NCI-H446 (cell line): ENCODE results near the gene IL1RAPL2.
"Not testable (repeated sequence)": the region's sequence is repeated elsewhere in the genome, so short reads cannot be mapped to it uniquely, and the experiment has no call there.

Source experiments
- DNase-seq, 2 experiments: peaks; one replicate each; lab custom pipeline; 2025; lab: John Stamatoyannopoulos, UW

The IL1RAPL2 gene

GRCh38 chrX:104565791-104566680, at the start of gene IL1RAPL2:
TSS of gene IL1RAPL2 (plus strand) at chrX:104566199.
- DNase-seq = peak in 1 of 2 experiments; percentile 43

- no peak for DNase-seq
Measured at GRCh38 chrX:104522386-104522785, 43.6 kb upstream of the IL1RAPL2 start.

- no peak for DNase-seq
Measured at GRCh38 chrX:104523858-104524257, 42.1 kb upstream of the IL1RAPL2 start.

DNA sequence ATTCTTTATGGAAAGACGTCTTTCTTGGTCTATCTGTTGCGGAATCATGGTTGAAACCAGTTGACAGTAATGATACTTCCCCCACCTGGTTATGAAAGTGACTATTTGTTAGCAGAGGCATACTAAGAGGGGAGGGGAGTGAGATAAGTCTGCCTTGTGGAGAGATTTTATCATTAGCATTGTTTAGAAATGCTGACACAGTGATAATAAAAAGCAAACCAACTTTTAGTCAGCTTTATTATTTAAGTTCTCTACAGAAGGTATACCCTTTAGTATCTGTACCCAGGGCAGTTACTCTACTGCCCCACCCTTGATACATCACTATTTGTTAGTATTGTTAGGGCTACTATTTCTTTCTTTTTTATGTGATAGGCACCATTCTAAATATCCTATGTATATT, 26.9 kb upstream of the IL1RAPL2 start:
- no peak for DNase-seq

DNA sequence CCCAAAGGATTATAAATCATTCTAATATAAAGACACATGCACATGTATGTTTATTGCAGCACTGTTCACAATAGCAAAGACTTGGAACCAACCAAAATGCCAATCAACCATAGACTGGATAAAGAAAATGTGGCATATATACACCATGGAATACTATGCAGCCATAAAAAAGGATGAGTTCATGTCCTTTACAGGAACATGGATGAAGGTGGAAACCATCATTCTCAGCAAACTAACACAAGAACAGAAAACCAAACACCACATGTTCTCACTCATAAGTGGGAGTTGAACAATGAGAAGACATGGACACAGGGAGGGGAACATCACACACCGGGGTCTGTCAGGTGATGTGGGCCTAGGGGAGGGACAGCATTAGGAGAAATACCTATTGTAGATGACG, 23.6 kb upstream of the IL1RAPL2 start:
- not testable (repeated sequence) for DNase-seq

DNA sequence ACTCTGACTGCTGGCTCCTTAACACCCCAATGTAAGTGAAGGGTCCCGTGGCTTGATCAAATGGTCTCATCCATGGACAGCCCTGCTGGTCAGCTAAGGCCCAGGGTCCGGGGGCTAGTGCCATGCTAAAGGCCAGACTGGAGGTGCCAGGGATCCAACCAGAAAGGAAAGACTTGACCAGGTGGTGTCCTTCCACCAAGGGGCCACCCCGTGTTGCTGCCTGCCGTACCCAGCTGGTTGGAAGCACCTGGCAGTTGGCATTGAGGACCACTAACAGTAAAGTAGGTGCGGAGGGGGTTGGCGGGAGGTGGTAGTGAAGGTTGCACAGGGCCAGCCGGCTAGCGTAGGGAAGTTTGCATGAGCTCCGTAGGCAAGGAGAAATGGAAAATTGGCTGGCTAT, 1.7 kb upstream of the IL1RAPL2 start:
- DNase-seq = no peak

GRCh38 chrX:104564921-104565703, 887 bp upstream of the IL1RAPL2 start:
- no peak for DNase-seq

- DNase-seq = peak in 1 of 2 experiments; percentile 34
Measured at GRCh38 chrX:104566681-104567501, 892 bp downstream of the IL1RAPL2 start.

- no peak for DNase-seq
Measured at GRCh38 chrX:104567506-104567905, 1.5 kb downstream of the IL1RAPL2 start.

GRCh38 chrX:104568304-104568915, 2.4 kb downstream of the IL1RAPL2 start:
- DNase-seq = no peak

- no peak for DNase-seq
Measured at GRCh38 chrX:104618106-104618895, 52.3 kb downstream of the IL1RAPL2 start.

DNA sequence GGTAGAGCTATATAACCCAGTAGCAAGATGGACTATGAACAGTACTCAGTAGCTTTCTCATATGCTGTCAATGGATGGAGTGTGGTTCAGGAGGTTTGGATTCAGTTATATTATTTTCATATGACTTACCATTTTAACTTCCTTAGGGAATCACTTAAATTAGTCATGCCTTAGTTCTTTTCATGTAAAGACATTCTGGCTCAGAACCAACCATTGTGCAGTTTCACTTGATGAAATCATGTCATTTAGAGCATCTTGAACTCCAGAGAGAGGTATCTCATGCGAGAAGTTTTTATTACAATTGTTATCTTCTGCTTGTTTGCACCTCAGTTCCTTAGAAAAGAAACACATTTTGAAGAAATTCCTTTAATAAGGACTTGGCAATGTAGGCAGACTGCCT, 55.8 kb downstream of the IL1RAPL2 start:
- DNase-seq = no peak

DNA sequence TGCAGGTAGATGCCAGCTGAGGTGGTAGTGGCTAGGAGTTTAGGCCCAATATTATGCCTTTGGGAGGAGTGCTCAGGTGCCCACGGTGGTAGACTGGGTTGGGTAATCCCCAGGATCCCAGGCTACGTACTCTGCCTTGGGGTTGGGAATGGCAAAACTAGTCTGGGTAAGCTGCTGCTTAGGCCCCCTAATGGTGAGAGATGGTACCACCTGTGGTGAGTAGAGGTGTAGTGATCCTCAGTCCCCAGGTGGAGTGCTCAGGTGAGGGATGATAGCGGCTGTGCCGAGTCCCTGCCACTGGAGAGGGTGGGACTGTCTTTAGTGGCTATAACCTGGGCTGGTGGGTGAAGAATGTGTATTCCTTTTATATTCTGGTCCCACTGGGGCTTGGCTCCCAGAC, 75.2 kb downstream of the IL1RAPL2 start:
- no peak for DNase-seq

DNA sequence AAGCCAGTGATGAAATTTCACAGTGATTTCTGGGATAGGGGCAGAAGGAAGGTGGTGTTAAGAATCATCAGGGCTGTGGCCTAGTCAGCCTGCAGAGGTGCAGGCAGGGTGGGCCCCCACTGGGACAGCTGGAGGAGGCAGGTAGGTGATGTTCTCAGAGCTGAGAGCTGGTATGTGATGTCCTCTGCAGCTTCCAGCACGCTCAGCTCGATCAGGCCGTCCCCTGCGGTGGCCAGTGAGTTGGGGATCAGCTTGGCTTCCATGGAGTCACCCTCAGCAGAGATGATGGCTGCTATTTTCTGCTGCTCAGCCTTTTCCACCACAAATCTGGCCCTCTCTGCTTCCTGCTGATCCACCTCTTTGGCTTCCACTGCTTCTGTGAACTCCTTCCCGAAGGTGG, 81.1 kb downstream of the IL1RAPL2 start:
- DNase-seq = no peak

GRCh38 chrX:104659005-104659744, 93.2 kb downstream of the IL1RAPL2 start:
- peak; percentile 0 to 21 for DNase-seq

DNA sequence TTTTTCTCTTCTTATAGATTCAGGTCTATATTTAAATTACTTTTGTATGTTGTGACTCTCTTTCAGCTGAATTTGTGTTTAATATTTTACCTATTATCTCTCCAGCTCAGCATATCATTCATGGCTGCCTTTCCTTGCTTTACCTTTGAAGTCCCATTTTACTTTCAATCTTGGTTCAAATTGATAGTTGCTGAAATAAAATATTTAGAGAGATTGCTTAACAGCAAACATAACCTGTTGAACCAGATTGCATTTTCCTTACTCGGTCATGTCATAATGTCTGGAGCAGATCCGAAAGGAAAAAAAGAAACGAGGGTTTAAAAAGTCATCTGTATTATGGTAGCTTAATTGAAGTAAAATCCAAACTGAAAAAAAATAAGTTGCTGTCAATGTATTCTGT, 94.1 kb downstream of the IL1RAPL2 start:
- no peak for DNase-seq

DNA sequence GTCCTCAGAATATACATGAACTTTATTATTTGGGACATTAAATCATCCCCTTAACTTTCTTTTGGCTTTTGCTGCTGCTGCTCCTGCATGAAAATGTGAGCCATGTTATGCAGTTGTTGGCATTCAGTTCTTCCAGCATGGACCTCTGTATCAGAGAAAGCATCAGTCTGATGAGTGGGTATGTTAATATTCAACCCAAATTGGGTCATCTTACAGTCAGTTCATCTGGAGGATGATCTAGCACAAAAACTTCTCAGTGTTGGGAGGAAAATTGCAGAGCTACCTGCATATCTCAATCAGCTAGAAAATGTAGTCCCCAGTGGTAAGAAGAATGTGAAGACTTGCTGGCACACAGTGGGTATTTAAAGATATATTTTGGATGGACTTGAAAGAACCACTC, 96.7 kb downstream of the IL1RAPL2 start:
- no peak for DNase-seq

GRCh38 chrX:104665691-104666090, 99.7 kb downstream of the IL1RAPL2 start:
- no peak for DNase-seq

DNA sequence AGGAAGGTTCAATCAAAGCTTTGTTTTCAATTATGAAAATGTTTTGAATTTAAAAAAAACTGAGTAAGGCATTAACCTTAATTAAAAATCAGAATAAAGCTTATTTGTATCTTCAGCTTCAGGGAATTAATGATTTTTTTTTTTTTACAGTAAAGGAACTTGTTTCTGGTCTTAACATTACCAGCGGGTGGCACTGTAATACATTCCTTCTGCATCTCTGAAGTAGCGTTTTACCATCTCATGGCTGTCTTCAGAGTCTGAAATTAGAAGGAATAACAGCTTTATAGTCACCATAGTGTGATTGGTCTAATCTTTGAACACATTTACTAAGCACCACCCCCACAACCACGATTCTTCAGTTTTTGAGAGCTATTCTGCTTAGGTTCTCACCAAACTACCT, 102.6 kb downstream of the IL1RAPL2 start:
- DNase-seq = peak in 1 of 2 experiments; percentile 49

GRCh38 chrX:104669063-104669462, 103.1 kb downstream of the IL1RAPL2 start:
- DNase-seq = no peak
